ENCODE data around the gene COMMD6.

The COMMD6 gene

GRCh38 chr13:75507027-75508001 is 30.3 kb downstream of the COMMD6 start:
- Histone ChIP-seq H3K36me3 (no peaks in the 10 kb centered on the region), H3K4me3 (ENCODE audit: low read depth, low read length) (no peak overlapping the region), H3K9me3 (ENCODE audit: severe bottlenecking) (no peaks in the 10 kb centered on the region), H3K27ac (no peak overlapping the region), H3K27me3 (ENCODE audit: insufficient read depth, low read depth, severe bottlenecking) (no peaks in the 10 kb centered on the region)
- no peak for TF ChIP-seq CTCF (IDR thresholded peaks at IDR 0.05; ENCODE audit: low read depth, low read length)
- DNase-seq = no peak

- Histone ChIP-seq H3K27me3 (ENCODE audit: insufficient read depth, low read depth, severe bottlenecking) (no peaks in the 10 kb centered on the region), H3K4me3 (ENCODE audit: low read depth, low read length) (no peak overlapping the region), H3K9me3 (ENCODE audit: severe bottlenecking) (no peaks in the 10 kb centered on the region), H3K36me3 (no peaks in the 10 kb centered on the region), H3K27ac (no peak overlapping the region)
- no peak for TF ChIP-seq CTCF (IDR thresholded peaks at IDR 0.05; ENCODE audit: low read depth, low read length)
- DNase-seq = no peak
Measured at GRCh38 chr13:75506018-75506417, 31.6 kb downstream of the COMMD6 start.

GRCh38 chr13:75505327-75505726 is 32.3 kb downstream of the COMMD6 start:
- no peaks in the 10 kb centered on the region for H3K36me3 ChIP-seq
- H3K27ac ChIP-seq = no peak overlapping the region
- TF ChIP-seq CTCF (IDR thresholded peaks at IDR 0.05; ENCODE audit: low read depth, low read length) = no peak
- DNase-seq = no peak
- no peaks in the 10 kb centered on the region for H3K9me3 ChIP-seq (ENCODE audit: severe bottlenecking)
- no peaks in the 10 kb centered on the region for H3K27me3 ChIP-seq (ENCODE audit: insufficient read depth, low read depth, severe bottlenecking)
- H3K4me3 ChIP-seq (ENCODE audit: low read depth, low read length) = no peak overlapping the region

GRCh38 chr13:75495938-75496337 is 41.7 kb downstream of the COMMD6 start:
- no peaks in the 10 kb centered on the region for H3K36me3 ChIP-seq
- no peak overlapping the region for H3K4me3 ChIP-seq (ENCODE audit: low read depth, low read length)

GRCh38 chr13:75494491-75494890 is 43.1 kb downstream of the COMMD6 start:
- no peaks in the 10 kb centered on the region for H3K36me3 ChIP-seq
- H3K27ac ChIP-seq = no peak overlapping the region
- H3K27me3 ChIP-seq (ENCODE audit: insufficient read depth, low read depth, severe bottlenecking) = no peaks in the 10 kb centered on the region
- H3K4me3 ChIP-seq (ENCODE audit: low read depth, low read length) = no peak overlapping the region
- DNase-seq = no peak
- H3K9me3 ChIP-seq (ENCODE audit: severe bottlenecking) = no peaks in the 10 kb centered on the region
- no peak for TF ChIP-seq CTCF (IDR thresholded peaks at IDR 0.05; ENCODE audit: low read depth, low read length)

More at GRCh38 chr13:75495938-75496337, 41.7 kb downstream of the COMMD6 start:
- no peak for DNase-seq
- Histone ChIP-seq H3K9me3 (ENCODE audit: severe bottlenecking) (no peaks in the 10 kb centered on the region), H3K27ac (no peak overlapping the region), H3K27me3 (ENCODE audit: insufficient read depth, low read depth, severe bottlenecking) (no peaks in the 10 kb centered on the region)
- TF ChIP-seq CTCF (IDR thresholded peaks at IDR 0.05; ENCODE audit: low read depth, low read length) = no peak
